COLO829 (cell line): ENCODE data around the gene TRPM2.
"Not testable (repeated sequence)": the region's sequence is repeated elsewhere in the genome, so short reads cannot be mapped to it uniquely, and the experiment has no call there.

Experiments
- DNase-seq: peaks from one replicate; pipeline ENCODE4 v3.0.0; 2012; ENCODE audit warnings: low spot score

Gene TRPM2

GRCh38 chr21:44463724-44464123, 110.3 kb downstream of the TRPM2 start:
- DNase-seq = no peak

- DNase-seq = no peak
These were observed 110.9 kb downstream of the TRPM2 start for GRCh38 chr21:44464351-44464750.

DNA sequence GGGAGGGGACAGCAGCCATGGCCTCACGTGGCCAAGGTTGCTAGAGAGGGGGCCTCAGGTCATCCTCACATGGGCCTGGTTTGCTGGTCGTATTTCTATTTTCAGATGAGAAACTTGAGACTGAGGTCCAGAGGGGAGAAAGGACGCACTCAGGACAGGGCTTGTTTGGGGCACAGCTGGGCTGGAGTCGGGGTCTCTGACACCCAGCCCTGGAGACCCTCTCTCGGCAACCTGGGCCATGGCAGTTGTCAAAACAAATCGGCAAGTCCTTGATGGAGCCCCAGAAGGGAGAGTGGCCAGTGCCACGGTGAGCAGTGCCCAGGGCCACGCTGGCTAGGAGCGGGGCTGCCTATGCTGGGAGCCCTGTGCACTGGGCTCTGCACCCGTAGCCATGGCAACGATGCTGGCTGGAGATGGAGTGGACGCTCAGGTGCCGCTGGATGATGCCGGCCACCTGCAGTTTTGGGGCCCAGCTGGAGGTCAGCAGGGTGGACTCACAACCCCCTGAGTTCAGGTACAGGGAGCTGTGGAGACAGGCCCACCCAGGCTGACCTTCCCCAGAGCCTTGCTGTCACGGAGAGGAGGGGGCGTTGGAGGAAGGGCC, 113.0 kb downstream of the TRPM2 start:
- no peak for DNase-seq

GRCh38 chr21:44466996-44467858, 113.8 kb downstream of the TRPM2 start:
- no peak for DNase-seq

DNA sequence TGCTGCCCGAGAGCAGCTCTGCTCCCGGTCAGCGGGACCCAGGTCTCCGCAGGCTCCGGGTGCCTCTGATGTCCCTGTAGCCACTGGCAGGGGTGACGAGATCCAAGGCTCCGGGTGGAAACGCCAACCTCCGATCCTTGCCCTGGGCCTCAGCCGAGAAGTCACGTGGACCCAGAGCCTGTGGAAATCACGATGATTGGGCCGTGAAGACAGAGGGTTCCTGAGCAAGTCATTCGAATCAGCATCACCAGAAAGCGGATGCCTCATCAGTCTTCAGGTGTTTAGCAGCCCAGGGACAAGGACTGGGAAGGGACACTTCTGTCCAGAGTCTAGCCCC, 114.4 kb downstream of the TRPM2 start:
- DNase-seq = no peak

DNA sequence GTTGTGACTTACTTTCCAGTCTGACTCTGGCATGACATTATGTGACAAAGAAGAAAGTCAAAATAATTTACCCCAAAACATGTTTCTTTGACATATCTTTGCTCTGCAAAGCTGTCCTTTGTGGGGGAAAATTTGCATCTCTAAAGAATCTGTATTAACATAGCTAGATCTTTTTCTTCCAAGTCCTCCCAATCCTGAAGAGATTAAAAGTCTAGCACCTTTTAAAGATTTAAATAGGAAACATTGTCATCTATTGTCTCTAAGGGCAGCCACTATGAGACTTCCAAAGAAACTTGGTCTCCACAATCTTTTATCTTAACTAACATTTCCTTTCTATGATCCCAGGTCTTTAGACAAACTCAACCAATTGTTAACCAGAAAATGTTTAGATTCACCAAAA, 117.9 kb downstream of the TRPM2 start:
- no peak for DNase-seq

DNA sequence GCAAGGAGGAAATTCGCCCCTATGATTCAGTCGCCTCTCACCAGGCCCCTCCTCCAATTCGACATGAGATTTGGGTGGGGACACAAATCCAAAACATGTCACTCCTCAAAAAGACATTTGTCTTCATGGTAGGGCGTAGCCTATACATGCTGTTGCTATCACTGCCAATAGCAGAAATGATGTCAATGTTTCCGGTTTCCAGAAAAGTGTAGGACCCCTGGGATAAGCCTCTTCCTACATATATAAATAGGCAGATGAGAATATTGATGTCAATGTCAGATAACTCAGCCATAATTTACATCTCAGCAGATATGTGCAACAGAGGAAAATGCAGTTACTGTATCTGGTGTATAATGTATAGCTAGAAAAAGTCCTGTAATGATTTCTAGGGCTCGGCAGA, 118.6 kb downstream of the TRPM2 start:
- DNase-seq = no peak

DNA sequence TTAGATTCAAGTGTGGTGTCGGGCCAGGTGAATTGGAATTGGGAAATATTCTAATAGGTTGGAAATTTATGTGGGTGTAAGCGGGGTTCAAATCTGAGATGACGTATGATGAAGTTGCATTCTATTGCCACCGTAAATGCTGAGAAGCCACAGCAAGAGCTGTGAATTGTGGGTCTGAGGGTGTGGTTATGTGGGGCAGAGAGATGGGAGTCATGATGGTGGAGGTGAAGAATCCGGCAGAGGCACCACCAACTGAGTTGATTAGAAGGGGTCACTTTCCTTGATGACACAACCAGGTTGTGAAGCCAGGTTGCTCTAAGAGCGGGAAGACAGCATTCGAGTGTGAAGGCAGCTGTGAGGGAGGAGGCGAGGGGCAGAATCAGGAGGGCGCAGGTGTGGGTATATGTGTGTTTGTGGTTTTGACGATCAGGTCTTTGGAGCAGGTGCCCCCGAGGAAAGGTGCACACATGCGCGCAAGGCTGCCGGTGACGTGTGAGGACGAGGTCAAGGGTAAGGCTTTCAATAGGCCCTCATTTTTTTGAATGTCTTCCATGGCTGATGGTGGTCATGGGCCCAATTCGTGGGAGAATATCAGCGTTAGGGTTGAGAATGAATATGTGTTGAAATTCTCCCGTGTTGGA, 120.6 kb downstream of the TRPM2 start:
- DNase-seq = no peak

- DNase-seq = no peak
These were observed 121.9 kb downstream of the TRPM2 start for GRCh38 chr21:44475266-44475845.

DNA sequence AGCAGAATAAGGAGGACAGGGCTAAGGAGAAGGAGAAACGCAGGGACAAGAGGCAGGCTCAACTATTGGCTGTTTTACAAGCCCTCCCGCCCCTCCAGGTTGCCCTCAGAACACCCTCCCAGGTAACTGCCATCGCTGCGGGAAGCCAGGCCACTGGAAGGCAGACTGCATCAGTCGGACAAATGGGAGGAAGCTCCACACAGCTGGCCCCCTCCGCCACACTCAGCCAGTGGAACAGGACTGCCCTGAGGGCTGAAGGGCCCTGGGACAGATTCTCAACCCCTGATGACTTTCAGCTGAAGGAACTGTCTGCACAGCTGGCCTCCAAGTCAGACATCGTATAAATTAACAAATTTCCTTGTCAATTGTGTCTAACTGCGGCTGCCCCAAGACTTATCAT, 123.7 kb downstream of the TRPM2 start:
- DNase-seq = no peak

GRCh38 chr21:44477712-44478111, 124.3 kb downstream of the TRPM2 start:
- no peak for DNase-seq

- DNase-seq = no peak
These were observed 124.8 kb downstream of the TRPM2 start for GRCh38 chr21:44478124-44478800.

GRCh38 chr21:44478801-44479167, 125.4 kb downstream of the TRPM2 start:
- DNase-seq = no peak

DNA sequence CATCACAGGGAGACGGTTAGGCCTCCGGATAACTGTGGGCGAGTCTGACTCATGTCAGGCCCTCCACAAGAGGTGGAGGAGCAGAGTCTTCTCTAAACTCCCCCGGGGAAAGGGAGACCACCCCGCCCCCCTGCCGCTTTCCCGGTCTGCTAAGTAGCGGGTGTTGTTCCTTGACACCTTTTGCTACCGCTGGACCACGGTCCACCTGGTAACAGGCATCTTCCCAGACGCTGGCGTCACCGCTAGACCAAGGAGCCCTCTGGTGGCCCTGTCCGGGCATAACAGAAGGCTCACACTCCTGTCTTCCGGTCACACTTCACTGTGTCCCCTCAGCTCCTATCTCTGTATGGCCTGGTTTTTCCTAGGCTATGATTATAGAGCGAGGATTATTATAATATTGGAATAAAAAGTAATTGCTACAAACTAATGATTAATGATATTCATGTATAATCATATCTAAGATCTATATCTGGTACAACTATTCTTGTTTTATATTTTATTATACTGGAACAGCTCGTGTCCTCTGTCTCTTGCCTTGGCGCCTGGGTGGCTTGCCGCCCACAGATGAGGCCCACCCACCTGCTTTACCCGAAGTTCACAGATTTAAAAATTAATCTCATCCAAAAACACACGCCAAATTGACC, 126.3 kb downstream of the TRPM2 start:
- not testable (repeated sequence) for DNase-seq

- DNase-seq = no peak
These were observed 127.0 kb downstream of the TRPM2 start for GRCh38 chr21:44480200-44481053.

GRCh38 chr21:44482581-44483287, 129.3 kb downstream of the TRPM2 start:
- no peak for DNase-seq

- DNase-seq = no peak
These were observed 130.1 kb downstream of the TRPM2 start for GRCh38 chr21:44483288-44484237.

- no peak for DNase-seq
These were observed 131.3 kb downstream of the TRPM2 start for GRCh38 chr21:44484498-44485253.
